GM21723 (cell line): ENCODE results near the gene ZKSCAN1.

ENCODE experiments used
- ATAC-seq: cut with Tn5 transposase; IDR thresholded peaks from one replicate; pipeline ENCODE4 v1.9.1; 2021; ENCODE audit warnings: mild to moderate bottlenecking, moderate library complexity; ENCODE audit not compliant: unreplicated experiment

The ZKSCAN1 gene

DNA sequence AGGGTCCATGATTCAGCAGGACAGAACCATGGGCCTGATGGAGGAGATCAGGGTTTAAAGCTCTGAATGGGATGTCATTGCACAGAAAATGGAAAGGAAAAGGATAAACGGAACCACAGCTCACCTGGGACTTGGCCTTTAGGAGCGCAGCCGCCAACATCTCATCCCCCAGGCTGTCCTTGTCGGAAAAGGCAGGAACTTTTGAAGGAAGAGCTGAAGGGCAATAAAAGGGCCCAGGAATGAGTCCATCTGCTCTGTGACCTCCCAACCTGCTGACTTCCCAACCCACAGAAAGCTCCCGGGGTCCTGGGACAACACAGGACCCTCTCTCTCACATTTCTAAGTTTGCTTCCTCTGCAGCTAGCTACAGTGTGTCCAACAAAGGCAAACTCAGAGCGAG, 60.0 kb downstream of the ZKSCAN1 start:
- ATAC-seq, result no peak

GRCh38 chr7:100077205-100077604, 61.8 kb downstream of the ZKSCAN1 start:
- ATAC-seq, result no peak

DNA sequence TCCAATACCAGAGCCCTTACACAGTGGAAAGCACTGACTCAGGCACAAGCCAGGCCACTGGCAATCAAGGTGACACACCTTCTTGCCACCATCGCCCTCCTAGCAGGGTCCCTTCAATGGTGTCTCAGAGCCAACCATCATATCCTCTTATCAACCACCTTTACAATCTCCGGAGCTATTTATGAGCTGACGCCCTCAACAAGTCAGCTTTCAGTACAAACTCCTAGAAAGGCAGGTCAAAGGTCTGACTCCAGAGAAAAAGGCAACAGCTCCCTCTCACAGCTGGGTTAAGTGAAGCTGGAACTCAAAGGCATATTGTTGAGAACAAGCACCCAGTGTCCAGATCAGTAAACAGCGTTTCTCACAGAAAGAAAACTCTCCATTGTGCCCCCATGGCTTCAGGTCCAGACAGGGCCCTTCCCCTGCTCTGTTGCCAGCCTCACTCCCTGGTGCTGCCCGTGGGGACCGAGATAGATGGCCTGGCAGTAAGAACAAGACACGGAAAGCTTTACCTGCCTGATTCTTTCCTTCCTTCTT, 63.7 kb downstream of the ZKSCAN1 start:
- no peak for ATAC-seq

DNA sequence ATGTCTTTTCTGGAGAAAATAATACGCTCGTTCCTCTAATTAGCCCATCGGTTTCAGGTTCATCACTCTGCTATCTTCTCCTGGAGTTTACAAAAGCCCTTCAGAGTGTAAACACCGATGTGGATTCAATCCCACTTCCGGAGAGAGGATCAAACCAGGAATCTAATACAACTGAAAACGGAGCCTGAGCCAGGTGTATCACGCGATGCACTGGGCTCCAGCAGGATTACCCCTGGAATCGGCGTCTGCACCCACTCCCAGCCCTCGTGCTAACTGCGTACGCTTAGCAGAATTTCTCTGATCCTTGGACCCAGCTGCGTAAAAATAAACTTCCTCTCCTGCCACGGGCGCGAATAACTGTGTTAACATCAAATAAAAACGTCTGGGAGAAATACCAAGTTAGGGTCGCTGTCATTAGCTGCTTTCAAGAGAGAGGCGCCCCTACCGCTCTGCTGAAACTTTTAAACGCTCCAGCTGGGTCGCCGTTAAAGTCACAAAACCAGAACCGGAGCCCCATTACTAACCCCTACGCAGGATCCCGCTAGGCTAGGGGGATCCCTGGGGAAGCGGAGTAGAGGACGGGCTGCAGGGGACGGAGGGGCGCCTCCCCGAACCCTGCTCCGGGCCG, 65.6 kb downstream of the ZKSCAN1 start:
- no peak for ATAC-seq

DNA sequence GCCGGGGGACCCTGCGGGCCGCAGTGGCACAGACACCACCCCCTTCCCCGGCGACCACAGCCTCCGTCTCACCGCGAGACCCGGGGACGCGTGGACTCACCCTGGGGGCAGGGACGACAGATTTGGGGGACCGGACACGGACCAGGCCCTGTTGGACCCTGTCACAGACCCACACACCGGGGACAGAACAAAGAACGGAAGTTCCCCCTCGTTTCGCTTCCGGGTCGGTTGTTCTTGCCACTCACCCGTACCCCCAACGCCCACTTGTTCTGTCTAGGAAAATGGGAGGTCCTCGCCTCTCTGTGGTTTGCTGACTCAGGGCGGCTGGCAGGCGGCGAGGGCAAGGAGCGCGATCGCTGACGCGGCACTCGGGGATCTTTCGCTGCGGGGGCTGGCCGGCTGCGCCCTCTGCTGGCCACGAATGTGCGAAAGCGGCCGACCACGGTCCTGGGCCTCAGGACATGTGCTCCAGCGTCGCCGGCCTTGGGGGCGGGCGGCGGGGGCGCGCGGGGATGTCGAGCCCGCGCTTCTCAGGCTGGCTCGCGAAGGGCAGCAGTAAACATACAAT, 66.2 kb downstream of the ZKSCAN1 start, which contains the start of gene ZNF3:
Gene ZNF3, minus strand, starts transcription at position 189 of the 568 bp plus-strand sequence. CDS start 4,366 bp downstream, outside the sequence.
- ATAC-seq, result peak; percentile 83

DNA sequence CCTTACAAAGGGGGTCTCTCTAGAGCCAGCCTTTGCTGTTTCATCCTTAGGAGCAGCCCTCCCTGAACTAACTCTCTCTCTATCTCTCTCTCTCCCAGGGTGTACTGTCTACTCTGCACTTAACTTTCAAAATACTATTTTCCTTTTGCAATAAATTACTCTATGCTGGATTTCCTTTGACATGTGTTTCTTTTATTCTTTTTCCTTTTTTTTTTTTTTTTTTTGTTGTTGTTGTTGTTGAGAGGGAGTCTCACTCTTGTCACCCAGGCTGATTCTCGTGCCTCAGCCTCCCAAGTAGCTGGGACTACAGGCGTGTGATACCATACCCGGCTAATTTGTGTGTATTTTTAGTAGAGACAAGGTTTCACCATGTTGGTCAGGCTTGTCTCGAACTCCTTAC, 67.6 kb downstream of the ZKSCAN1 start:
- no peak for ATAC-seq

GRCh38 chr7:100085515-100085914, 70.1 kb downstream of the ZKSCAN1 start:
- no peak for ATAC-seq

GRCh38 chr7:100087055-100087750, 71.8 kb downstream of the ZKSCAN1 start:
- no peak for ATAC-seq

DNA sequence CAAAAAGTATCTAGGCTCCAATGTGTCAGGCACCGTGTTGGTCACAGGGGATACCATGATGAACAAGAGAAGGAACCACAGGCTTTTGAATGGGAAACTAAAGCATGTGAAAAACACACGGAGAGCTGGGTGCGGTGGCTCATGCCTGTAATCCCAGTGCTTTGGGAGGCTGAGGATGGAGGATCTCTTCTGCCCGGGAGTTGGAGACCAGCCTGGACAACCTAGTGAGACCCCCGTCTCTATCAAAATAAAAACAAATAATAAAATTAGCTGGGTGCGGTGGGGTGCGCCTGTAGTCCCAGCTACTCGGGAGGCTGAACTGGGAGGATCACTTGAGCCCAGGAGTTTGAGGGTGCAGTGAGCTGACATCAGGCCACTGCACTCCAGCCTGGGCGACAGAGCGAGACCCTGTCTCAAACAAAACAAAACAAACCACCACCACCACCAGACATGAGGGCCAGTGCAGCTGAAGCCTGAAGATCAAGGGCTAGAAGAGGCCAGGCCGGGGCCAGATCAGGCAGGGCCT, 72.8 kb downstream of the ZKSCAN1 start:
- no peak for ATAC-seq

DNA sequence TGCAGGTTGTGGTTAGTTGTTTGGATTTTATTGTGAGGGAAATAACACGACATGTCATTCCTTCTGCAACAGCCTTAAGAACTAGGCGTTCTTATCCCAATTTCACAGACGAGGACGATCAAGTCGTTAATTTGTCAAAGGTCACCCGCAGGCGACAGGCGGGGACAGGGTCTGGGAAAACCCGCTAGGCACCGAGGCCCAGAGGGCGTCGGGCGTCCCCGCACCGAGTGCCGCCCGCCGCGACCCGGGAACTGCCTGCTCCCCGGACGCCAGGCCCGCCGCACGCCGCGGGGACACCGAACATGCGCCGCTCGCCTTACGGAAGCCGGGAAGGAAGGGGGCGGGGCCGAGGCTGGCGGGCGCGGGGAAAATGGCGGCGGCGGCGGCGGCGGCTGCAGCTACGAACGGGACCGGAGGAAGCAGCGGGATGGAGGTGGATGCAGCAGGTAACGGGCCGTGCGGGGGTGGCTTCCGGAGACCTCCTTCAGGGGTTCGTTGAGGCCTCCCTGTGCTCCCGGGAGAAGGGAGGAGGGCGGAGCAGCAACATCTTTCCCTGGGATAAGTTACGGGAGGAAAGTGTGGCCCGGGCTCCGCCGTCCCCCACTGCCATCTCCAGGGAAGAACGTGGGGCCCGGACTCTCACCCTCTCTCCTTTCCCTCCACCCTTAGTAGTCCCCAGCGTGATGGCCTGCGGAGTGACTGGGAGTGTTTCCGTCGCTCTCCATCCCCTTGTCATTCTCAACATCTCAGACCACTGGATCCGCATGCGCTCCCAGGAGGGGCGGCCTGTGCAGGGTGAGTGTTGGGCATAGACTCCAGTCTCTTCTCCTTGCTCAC, 73.4 kb downstream of the ZKSCAN1 start, which contains the start of gene COPS6:
Gene COPS6, plus strand, starts transcription at position 349 of the 837 bp plus-strand sequence. Its CDS starts 22 bp downstream, at position 371.
- peak; percentile 62 for ATAC-seq

DNA sequence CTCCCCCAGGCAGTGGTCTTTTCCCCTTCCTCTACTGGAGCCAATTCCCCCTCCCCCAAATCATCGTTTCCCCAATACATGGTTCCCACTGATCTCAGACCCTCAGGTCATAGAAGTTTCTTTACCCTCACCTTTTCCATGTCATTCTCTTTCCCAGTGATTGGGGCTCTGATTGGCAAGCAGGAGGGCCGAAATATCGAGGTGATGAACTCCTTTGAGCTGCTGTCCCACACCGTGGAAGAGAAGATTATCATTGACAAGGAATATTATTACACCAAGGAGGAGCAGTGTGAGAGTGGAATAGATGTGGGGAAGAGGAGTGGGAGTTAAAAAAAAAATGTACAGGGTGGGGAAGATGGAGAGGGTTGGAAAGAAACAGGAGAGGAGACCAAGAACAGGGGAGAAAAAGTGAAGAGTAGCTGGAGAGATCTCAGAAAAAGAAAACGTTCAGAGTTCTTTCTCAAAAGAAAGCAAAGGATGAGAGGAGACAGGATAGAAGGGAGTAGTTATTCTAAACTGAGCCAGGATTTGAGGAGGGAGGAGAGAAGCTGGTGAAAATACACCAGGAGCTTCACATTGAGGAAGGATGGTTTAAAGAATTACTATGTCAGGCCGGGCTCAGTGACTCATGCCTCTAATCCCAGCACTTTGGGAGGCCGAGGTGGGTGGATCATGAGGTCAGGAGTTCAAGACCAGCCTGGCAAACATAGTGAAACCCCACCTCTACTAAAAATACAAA, 74.2 kb downstream of the ZKSCAN1 start:
- ATAC-seq, result no peak

GRCh38 chr7:100090527-100091410, 75.4 kb downstream of the ZKSCAN1 start:
- ATAC-seq, result no peak
